ENCODE results near the gene SLC8A1.
A peak's percentile ranks its signal among the peaks of the same experiment; 100 is the strongest.

Gene SLC8A1

DNA sequence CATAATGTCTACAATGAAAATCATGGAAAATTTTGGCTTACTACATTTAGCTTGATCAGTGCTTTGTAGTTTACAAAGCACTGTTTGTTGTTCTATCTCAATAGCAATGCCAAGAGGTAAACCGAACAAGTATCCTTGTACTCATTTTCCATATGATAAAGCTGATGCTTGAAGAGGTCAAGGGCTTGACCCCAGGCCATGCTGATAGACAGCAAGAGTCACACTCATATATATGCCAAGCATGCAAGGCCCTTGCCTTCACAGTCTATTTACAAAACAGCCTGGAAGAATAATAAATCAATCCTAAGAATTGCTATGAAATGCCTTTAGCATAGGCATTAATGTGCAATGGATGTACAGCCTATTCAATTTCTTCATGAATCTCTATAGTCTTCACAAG is 71.8 kb downstream of the SLC8A1 start:
- no peak for DNase-seq

DNA sequence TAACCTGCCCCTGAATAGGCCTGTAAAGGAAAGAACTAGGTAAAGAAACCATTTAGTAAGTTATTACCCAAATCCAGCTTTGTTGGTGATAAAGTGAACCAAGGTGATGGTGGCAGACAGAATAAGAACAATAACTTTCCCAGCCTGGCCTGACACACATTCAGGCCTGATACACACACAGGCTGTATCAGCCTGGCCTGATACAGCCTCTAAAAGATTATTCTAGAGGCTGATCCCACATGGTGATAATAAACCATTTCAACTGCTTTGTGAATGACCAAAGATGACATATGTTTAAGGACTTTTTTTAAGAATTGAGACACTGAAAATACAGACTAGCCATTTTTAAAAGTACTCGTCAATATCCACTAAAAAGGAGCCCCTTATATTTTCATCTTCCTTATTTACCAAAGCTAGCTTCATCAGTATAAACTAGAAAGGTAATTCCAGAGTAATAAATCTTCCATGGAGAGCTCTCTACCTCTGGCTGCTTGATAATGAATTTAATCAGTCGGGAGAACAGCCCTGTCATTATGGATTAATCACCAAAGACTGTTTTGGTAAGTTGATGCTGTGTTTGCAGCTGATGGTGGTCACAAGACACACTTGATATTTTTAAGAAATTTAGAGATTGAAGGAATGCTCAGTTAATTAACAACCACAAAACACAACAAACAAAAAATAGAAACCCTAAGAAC is 77.2 kb downstream of the SLC8A1 start:
- no peak for DNase-seq

DNA sequence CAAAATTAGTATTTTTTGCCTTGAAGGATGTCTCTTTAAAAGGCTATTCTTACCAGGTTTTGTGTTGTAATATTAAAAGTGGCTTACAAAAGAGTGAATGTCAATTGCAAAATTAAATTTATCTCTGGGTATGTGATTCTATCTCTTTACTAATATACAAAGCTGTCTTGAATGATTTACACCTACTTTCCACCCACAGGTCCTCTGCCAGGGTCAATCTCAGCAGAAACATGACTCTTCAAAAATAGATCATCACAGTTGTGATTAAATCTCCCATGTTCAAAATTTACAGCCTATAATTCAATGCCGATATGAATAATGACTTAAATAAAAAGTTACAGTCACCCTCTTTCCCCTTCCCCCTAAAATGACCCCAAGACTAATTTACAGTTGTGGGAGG is 78.8 kb downstream of the SLC8A1 start:
- peak; percentile 77 for DNase-seq

DNA sequence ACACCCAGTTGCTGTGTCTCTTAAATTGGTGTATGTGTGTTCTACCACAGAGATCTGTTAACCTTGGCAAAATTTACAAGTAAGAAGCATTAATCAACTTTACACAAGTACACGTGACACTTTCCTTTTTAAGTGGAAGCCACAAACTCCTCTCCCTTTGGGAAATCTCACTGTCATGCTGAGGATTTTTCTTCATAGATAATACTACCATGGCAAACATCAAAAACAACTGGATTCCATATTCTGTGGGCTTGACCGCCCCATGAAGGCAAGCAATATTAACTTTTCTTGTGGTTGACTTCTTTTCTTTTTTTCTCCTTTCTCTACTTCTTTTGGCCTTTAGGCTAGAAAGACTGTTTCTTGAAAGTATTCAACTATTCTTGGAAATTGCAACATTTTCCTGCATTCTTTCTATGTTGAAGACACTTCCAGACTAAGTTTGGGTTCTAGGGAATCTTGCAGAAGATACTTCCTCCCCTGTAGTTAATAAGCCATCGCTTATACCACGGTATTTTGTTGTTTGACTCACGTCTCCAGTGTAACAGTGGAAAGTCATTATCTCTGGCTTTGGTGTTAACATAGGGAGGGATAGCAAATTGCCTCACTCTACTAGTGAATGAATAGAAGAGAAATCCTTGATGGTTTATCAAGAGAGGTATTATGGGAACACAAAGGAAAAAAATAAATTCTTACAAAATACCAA is 79.5 kb downstream of the SLC8A1 start:
- no peak for DNase-seq

DNA sequence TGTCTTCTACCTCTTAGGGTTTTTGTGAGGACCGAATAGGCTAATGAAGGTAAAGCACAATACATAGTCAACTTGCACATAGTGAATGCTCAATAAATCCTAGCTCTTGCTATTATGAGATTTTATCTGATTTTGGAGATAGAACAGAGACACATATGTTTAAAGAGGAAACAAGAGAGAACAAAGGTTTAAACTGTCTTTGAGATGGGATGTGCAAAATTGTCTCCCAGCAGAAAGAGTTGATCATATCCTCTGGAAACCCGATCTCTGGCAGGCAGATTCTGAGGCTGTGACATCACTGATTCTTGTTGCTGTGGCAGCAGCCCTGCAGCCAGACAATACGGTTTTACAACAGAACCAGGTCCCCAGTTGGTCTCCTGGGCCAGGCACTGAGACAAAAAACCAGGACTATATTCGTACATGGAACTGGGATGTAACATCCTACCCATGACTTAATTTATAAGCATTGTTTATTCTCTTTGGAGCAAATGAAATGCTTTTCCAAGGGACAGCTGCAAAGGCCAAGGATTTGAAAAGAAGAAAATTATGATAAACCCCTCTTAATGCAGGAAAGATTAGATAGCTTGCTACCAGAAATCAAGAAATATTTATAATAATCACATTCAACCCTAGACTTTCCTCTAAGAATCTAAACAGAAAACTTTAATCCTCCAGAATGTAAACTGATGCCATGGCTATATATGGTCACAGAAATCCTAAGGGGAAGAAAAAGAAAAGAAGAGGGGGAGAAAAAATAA is 80.2 kb downstream of the SLC8A1 start:
- DNase-seq, result no peak

DNA sequence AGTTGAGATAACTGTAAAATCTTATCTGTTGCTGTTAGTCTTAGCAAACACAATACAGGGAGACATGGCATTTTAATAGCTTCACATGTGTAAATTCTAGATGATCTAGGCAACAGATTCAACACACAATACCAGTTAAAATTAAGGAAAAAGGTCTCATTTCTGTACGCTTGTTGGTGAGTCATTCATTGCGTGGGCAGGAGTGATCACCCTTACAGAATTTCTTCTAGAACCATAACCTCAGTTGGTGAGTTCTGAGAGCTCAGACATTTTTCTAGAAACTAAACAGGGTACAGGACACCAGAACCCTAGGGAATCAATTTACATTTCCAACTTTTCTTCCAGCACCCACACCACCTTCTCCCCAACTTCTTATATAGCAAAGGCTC is 81.9 kb downstream of the SLC8A1 start:
- DNase-seq, result no peak

DNA sequence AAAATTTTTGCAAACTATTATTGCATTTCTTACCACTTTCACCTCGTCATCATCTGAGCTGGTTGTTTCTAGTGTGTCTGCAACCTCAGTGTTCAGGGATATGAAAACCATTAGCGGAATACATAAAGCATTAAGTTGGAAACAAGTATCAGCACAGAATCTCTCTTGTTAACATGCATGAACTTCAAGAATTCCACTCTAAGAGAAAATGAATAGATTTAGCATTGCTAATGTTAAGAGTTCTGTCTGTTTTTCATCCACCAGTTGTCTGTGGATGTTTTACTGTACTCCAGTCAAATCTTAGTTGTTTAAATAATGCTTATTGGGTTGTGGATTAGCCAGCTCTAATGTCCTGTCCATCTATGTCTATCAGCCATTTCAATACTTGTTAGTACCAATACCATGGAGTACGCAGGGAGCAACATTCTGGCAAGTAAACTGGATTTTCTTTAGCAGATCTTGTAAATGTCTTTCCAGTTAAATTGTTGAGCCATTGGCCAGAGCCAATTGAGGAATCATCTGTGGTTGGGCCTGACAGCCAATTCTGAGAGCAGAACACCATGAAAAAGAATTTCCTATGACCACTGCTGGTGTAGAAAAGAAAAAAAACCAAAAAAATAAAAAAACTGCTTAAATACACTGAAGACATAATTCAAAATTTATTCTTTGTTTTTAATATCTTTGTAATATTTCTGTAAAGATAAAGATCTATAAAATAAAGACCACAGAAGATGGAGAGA is 82.5 kb downstream of the SLC8A1 start:
- no peak for DNase-seq

DNA sequence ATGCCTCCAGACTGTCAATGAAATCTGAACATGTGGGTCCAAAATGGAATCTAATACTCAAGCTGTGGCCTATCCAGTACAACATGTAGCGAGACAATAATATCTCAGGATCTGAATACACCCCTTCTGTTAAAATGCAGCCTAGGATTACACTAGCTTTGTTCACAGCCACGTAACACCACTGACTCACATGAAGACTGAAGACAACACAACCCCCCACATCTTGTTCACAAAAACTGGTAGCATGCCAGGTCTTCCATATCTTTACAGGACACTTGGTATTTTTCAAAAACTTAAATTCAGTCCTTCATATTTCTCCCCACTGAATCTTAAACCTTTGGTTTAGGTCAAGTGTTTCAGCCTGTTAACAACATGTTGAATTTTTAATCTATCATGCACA is 84.2 kb downstream of the SLC8A1 start:
- no peak for DNase-seq

DNA sequence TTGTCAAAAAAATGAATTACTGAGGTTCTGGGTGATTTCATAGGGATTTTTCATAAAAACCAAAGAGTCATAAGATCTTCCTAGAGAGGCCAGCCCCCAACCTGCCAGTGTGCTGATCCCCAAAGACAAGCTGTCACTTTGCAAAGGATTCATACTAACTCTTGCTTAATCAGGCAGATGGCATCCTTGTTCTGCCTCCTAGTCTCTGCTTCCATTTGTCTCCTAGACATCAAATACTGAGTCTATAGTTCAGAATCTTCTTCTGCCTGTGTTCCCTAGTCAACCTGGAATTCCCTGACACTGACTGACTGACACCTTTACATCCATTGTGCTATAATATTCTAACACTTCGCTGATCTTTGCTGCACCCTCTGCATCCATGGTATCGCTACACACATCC is 84.9 kb downstream of the SLC8A1 start:
- DNase-seq, result no peak

DNA sequence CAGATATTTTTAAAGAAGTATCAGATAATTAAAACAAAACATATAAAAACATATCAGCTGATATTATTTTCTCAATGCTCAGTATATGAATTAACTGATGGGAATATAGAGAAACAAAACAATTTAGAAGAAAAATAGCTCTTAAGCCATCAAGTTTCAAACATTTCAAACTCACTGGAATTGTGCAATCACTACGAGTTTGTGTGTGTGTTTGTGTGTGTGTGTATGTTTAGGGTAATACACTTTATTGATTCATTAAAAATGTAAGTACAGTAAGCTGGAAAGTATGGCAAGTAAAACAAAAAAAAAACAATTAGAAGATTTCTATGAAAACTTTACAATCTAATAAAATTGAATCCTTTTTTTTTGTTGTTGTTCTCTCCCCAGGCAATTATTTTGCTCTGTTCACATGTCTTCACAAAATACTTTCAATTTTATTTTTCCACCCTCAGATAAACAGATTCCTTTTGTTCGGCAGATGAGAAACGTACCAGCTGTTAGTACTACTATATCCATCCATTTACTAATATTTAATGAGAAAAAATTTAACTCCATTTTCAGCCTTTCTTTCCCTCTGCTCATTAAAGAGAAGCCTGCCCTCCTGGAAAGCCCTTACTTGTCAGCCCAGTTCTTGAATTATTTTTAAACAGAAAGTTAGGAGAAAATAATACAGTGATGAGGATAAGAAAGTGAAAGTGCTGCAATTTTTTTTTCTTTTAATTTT is 87.6 kb downstream of the SLC8A1 start:
- DNase-seq, result no peak

DNA sequence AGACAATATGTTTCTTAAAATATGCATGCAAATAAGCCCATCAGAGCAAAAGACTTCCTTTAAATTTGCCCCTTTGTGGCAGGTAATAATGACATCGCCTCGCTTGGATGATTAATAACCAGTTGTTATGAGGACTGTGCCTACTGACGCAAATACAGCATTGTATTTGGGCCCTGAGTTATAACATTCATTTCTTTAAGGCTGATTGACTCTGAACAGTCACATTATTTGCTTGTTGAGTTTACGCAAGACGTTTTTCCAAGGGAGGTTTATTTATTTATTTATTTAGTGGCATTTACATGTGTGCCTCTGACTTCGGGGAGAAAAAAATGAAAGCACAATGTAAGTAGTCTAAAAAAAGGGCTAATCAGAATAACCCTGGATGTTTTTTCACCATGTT is 88.3 kb downstream of the SLC8A1 start:
- peak; percentile 18 for DNase-seq

DNA sequence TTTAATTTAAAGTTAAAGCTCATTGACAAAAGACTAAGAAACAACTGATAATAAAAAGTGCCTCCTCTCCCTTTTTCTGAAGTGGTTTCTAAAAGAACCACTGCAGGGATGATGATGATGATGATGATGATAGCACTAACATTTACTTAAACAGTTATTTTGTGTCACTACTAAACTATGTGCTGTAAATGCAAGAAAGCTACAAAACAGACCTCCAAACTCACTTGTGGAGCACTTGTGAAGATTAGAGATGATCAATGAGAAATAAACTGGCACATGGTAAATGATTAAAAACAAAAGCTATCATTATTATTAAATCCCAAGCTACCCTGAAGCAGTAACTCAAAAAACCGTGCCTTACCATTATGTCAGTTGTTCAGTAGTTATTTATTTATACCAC is 88.7 kb downstream of the SLC8A1 start:
- no peak for DNase-seq

DNA sequence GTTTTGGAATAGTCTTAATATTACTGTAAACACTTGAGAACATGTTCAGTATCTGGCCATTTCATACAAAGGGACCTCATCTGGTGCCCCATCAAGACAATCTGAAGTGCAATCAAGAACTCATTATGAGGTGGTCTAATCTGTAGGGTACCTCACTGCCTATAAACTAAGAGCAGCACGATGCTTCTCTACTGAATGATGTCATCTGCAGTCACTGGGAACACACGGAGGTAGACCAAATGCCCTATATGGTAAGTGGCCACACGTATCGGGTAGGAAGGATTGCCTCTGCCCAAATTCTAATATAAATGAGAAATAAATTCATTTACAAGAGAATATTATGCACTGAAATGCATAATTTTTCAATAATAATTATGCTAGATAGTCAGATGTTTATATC is 90.4 kb downstream of the SLC8A1 start:
- DNase-seq, result no peak

DNA sequence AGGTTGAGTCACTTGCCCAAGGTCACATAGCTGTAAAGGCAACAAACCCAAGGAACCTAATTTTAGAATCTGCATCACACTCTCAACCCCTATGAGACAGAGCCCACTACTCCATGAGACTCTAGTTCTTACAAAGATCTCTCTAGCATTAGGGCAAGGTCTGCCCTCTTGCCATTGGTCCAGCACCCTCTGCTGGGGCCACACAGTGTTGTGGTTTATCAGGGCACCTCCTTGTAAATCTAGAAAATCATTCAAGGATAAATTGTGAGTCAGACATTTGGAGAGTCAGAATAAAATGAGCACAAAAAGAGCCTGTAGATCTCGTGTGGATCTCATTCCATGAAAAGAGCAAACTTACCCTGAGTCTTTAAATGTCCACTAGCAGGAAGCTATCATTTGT is 91.2 kb downstream of the SLC8A1 start:
- no peak for DNase-seq

DNA sequence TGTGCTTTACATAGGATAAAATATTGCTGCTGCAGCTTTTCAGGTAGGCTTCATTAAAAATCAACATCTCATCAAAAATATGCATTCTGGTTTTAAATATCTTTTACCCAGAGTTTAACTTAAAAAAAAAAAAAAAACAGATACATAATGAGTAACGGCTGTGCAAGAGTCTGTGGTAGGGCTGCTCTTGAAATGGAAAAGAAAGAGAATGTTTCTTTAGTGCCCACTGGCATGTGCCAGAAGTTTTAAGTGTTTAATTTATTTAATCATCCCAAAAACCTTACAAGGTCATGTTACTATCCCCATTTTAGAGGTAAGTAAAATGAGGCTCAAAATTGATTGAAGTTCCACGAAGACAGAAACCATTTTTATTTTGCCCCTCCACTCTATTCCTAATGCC is 92.1 kb downstream of the SLC8A1 start:
- no peak for DNase-seq

DNA sequence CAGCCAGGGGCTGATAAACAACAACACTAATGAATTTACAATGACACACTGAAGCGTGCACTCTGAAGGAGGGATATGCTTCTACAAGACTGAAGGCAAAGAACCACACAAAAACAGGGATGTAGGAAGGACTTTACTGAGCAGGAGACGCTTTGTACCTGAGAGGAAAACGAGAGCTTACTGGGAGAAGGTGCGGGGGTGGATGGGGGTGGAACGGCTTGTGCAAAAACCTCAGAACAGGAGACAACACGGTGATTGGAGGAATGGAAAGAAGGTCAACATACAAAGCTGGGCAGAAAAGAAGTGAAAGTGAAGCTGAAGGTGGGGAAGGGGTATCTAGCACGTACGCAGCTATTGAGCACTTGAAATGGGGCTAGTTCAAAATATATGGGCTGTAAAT is 93.1 kb downstream of the SLC8A1 start:
- no peak for DNase-seq

DNA sequence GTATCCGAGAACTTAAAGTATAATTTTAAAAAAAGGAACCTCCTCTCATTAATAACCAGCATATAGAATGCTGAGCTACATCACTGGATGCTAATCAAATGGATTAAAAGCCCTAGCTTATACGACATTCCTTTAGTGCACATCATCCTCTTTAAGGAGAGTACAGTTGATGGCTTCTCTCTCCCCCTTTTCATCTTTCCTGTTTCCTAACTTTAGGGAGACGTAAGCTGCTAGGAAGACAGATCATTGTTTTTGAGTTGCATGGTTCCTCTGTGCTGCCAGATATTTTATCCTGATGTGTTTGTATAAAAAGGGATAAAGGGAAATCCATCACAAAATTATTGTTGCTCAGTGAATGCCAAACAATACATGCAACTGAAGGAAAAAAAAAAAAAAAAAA is 94.2 kb downstream of the SLC8A1 start:
- no peak for DNase-seq

DNA sequence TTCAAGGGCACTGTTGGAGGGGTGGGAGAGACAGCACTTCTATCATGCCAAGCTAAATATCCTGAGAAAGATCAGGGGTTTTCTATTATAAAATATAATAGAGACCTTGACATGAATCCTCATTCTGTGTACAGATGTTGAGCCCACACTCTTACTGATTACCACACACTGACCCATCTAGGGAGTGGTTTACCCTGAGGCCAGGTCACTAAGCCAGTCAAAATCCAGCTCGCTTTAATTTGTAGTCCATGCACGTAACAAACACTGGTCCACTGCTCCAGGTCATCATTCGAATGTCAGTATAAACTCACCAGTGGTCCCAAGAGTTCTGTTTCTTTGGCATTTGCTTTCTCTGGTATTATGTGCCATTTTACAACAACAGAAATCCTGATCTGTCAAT is 96.4 kb downstream of the SLC8A1 start:
- DNase-seq, result no peak

DNA sequence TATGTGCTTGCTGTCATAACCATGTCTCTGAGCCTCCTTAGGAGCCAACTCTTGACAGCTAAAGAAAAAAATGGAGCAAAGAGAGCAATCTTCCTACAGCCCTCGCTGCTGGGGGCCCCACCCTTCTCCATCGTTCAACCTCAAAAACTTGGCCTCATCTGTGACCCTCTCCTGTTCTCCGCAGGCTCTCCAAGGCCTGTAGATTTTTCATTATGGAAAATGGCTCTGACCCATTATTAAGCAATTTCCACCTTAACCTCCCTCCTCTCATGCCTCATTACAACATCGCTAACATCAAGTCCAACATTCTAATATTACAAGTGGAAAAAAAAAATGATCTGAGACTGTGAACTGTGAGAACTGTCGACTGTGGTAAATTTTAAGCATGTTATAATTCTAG is 98.7 kb downstream of the SLC8A1 start:
- peak; percentile 90 for DNase-seq

DNA sequence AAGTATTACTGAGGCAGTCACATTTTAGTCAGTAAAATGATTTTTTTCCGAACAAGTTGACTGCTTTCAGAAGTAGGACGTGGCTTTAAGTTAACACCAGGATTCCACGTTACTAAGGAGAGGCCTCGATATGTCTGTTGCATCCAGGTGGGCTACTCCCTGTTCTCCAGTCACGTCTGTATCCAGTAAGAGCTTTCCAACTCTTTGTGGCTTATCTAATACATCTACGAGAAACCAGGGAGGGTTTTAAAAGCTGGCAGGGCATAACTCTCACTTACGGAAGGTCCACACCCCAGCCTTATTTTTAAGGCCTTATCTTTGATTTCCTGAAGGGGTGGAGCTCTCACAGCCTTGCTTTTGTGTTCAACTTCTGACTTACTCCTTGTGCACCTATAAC is 99.2 kb downstream of the SLC8A1 start:
- DNase-seq, result no peak

DNA sequence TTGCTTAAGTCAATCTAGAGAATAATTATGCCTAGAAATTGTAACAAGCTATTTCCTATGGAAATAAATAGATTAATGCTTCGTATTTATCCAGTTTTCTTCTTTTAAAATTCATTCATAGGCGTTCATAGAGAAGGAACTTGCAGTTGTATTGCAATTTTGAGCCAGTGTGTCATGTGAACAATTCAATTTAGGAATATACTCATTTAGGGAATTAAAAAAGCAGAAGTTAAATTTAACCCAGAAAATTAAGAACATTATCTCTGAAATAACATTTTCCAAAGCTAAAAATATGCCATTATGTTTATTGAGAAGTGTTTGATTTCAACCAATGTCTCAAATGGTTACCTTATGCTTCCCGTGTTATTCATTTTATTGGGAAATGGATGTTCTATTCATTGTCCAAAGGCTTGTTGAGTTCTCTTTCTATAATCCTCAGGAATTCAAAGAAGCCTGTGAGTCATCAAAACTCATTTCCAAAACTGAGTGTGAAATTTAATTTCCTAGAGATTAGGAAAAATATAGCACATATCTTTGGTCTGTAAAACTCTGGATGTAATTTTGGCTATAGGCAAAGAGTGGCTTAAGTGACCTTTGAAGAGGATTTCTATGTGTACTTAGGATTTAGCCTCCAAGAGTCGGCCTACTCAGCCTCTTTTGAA is 99.7 kb downstream of the SLC8A1 start:
- no peak for DNase-seq

DNA sequence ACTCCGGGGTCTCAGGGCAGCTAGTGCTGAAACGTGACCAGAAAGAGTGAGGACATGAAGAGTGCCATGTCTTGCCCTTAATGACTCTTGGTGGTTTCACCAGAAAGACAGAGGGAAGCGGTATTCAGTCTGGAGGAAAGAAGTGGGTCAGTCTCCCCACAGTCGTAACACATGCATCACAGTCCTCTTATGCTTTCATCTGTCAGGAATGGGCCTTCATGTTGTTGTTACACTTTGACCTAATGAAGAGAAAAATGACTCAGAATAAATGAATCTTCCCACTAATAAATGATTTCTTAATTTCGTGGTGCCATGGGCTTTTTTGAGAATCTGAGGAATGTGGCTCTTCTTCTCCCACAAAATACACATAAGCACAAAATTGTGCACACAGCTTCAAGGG is 103.2 kb downstream of the SLC8A1 start:
- DNase-seq, result no peak
